ENCODE data around the gene RFTN1. TPM values are rescaled to one million over a fixed set of nuclear protein-coding genes. Genes with fewer than 3 reads are reported as not detected.

Gene RFTN1
- total and polyA plus RNA-seq, 9 of the 15 experiments (the other 6 are each of a cell fraction or from before 2014, with no cell fraction given), result 0.08 to 0.51 (median 0.11) TPM; not detected in 6

DNA sequence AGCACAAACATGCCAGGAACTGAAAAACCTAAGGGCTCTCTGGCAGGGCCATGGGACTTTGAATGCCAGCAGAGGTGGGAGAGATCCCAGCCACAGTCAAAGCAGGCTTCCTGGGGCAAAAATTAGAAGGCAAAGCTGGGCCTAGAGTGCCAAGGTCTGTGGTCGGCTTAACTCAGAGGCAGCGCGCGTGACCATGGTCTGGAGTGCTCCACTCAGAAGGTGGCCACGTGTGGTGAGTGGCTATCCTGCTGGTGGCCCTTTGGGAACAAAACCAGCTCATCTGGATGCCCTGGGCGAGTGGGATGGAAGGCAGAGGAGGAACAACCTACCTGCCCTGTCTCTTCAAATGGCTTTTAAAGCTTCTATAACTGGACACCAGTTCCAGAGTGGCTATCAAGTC lies 185.4 kb downstream of the RFTN1 start (continued):
- TF ChIP-seq, protein P1, sequence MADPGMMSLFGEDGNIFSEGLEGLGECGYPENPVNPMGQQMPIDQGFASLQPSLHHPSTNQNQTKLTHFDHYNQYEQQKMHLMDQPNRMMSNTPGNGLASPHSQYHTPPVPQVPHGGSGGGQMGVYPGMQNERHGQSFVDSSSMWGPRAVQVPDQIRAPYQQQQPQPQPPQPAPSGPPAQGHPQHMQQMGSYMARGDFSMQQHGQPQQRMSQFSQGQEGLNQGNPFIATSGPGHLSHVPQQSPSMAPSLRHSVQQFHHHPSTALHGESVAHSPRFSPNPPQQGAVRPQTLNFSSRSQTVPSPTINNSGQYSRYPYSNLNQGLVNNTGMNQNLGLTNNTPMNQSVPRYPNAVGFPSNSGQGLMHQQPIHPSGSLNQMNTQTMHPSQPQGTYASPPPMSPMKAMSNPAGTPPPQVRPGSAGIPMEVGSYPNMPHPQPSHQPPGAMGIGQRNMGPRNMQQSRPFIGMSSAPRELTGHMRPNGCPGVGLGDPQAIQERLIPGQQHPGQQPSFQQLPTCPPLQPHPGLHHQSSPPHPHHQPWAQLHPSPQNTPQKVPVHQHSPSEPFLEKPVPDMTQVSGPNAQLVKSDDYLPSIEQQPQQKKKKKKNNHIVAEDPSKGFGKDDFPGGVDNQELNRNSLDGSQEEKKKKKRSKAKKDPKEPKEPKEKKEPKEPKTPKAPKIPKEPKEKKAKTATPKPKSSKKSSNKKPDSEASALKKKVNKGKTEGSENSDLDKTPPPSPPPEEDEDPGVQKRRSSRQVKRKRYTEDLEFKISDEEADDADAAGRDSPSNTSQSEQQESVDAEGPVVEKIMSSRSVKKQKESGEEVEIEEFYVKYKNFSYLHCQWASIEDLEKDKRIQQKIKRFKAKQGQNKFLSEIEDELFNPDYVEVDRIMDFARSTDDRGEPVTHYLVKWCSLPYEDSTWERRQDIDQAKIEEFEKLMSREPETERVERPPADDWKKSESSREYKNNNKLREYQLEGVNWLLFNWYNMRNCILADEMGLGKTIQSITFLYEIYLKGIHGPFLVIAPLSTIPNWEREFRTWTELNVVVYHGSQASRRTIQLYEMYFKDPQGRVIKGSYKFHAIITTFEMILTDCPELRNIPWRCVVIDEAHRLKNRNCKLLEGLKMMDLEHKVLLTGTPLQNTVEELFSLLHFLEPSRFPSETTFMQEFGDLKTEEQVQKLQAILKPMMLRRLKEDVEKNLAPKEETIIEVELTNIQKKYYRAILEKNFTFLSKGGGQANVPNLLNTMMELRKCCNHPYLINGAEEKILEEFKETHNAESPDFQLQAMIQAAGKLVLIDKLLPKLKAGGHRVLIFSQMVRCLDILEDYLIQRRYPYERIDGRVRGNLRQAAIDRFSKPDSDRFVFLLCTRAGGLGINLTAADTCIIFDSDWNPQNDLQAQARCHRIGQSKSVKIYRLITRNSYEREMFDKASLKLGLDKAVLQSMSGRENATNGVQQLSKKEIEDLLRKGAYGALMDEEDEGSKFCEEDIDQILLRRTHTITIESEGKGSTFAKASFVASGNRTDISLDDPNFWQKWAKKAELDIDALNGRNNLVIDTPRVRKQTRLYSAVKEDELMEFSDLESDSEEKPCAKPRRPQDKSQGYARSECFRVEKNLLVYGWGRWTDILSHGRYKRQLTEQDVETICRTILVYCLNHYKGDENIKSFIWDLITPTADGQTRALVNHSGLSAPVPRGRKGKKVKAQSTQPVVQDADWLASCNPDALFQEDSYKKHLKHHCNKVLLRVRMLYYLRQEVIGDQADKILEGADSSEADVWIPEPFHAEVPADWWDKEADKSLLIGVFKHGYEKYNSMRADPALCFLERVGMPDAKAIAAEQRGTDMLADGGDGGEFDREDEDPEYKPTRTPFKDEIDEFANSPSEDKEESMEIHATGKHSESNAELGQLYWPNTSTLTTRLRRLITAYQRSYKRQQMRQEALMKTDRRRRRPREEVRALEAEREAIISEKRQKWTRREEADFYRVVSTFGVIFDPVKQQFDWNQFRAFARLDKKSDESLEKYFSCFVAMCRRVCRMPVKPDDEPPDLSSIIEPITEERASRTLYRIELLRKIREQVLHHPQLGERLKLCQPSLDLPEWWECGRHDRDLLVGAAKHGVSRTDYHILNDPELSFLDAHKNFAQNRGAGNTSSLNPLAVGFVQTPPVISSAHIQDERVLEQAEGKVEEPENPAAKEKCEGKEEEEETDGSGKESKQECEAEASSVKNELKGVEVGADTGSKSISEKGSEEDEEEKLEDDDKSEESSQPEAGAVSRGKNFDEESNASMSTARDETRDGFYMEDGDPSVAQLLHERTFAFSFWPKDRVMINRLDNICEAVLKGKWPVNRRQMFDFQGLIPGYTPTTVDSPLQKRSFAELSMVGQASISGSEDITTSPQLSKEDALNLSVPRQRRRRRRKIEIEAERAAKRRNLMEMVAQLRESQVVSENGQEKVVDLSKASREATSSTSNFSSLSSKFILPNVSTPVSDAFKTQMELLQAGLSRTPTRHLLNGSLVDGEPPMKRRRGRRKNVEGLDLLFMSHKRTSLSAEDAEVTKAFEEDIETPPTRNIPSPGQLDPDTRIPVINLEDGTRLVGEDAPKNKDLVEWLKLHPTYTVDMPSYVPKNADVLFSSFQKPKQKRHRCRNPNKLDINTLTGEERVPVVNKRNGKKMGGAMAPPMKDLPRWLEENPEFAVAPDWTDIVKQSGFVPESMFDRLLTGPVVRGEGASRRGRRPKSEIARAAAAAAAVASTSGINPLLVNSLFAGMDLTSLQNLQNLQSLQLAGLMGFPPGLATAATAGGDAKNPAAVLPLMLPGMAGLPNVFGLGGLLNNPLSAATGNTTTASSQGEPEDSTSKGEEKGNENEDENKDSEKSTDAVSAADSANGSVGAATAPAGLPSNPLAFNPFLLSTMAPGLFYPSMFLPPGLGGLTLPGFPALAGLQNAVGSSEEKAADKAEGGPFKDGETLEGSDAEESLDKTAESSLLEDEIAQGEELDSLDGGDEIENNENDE (IDR thresholded peaks at IDR 0.05; ENCODE audit: low read depth, low read length), result no peak
- TF ChIP-seq ZNF134 (CRISPR knock-in tag; conservative IDR thresholded peaks at IDR 0.05), result no peak
